ENCODE data around the gene NAALADL2. TPM values are rescaled to one million over a fixed set of nuclear protein-coding genes. Genes with fewer than 3 reads are reported as not detected.

The NAALADL2 gene
- total and polyA plus RNA-seq, 2 donors (not counting 1 experiment from before 2014, with no cell fraction given): not detected

- H3K27ac ChIP-seq (ENCODE audit: low read length in 2 of 2): no peak overlapping the region
- no peak for TF ChIP-seq EZH2 (IDR thresholded peaks at IDR 0.05; ENCODE audit: borderline replicate concordance, insufficient read depth, low read depth, low read length, poor library complexity, severe bottlenecking)
- TF ChIP-seq CTCF (IDR thresholded peaks at IDR 0.05): no peak
- peaks cover 0 to 2% (median 0%) of the 10 kb centered on the region in 3 donors for H3K9me3 ChIP-seq (ENCODE audit: control extremely low read depth in 1 of 3, control insufficient read depth in 2 of 3, insufficient read depth in 1 of 3, low read length in 2 of 3)
- H3K4me3 Mint-ChIP-seq: no peak overlapping the region
- H3K36me3 ChIP-seq (replicated peaks in 1 of 2; ENCODE audit: control extremely low read depth in 1 of 2, control insufficient read depth in 1 of 2, extremely low read depth in 1 of 2, insufficient read depth in 2 of 2, low read length in 1 of 2): no peaks in the 10 kb centered on the region
- H3K27ac Mint-ChIP-seq: no peak overlapping the region
- ATAC-seq (ENCODE audit: low read depth) (no peak), DNase-seq (no peak)
- H3K4me1 ChIP-seq (ENCODE audit: control insufficient read depth in 2 of 2, insufficient read depth in 2 of 2, low read length in 2 of 2): no peaks in the 10 kb centered on the region
- peaks cover 3% of the 10 kb centered on the region for H3K9me3 Mint-ChIP-seq (ENCODE audit: insufficient read depth)
- no peaks in the 10 kb centered on the region for H3K27me3 Mint-ChIP-seq
- H3K4me1 Mint-ChIP-seq: no peaks in the 10 kb centered on the region
- ChIA-PET CTCF (no interaction called here), POLR2A (no interaction called here)
- intact Hi-C loops (cut with micrococcal nuclease): no loop called here
- no peaks in the 10 kb centered on the region for H3K79me2 ChIP-seq (ENCODE audit: control insufficient read depth, insufficient read depth, low read length)
- WGBS (ENCODE audit: insufficient coverage): no CpG with 5 or more reads among the region's 1 CpG
- H3K27me3 ChIP-seq (replicated peaks in 1 of 4; ENCODE audit: control extremely low read depth in 1 of 4, control insufficient read depth in 3 of 4, insufficient read depth in 4 of 4, low read length in 3 of 4): no peaks in the 10 kb centered on the region
- H2AFZ ChIP-seq (ENCODE audit: insufficient read depth, low read depth, low read length, poor library complexity, severe bottlenecking): no peak overlapping the region
- H3K4me2 ChIP-seq (replicated peaks; ENCODE audit: low read depth, low read length, poor library complexity, severe bottlenecking): no peak overlapping the region
- no peak overlapping the region for H3K4me3 ChIP-seq (ENCODE audit: control extremely low read depth in 1 of 5, extremely low read depth in 1 of 5, insufficient read depth in 1 of 5, low read depth in 2 of 5, low read length in 4 of 5)
- no peak overlapping the region for H3K9ac ChIP-seq (ENCODE audit: low read length)
- H4K20me1 ChIP-seq (ENCODE audit: control insufficient read depth, insufficient read depth, low read length, poor library complexity, severe bottlenecking): no peaks in the 10 kb centered on the region
These were observed 551.1 kb downstream of the NAALADL2 start for GRCh38 chr3:175410251-175410650.

- Histone ChIP-seq H2AFZ (ENCODE audit: insufficient read depth, low read depth, low read length, poor library complexity, severe bottlenecking) (no peak overlapping the region), H3K9me3 (ENCODE audit: control extremely low read depth in 1 of 3, control insufficient read depth in 2 of 3, insufficient read depth in 1 of 3, low read length in 2 of 3) (peaks cover 0 to 2% (median 0%) of the 10 kb centered on the region in 3 donors), H3K4me1 (ENCODE audit: control insufficient read depth in 2 of 2, insufficient read depth in 2 of 2, low read length in 2 of 2) (no peaks in the 10 kb centered on the region), H3K4me3 (ENCODE audit: control extremely low read depth in 1 of 5, extremely low read depth in 1 of 5, insufficient read depth in 1 of 5, low read depth in 2 of 5, low read length in 4 of 5) (no peak overlapping the region), H3K79me2 (ENCODE audit: control insufficient read depth, insufficient read depth, low read length) (no peaks in the 10 kb centered on the region), H3K4me2 (replicated peaks; ENCODE audit: low read depth, low read length, poor library complexity, severe bottlenecking) (no peak overlapping the region), H3K27ac (ENCODE audit: low read length in 2 of 2) (no peak overlapping the region), H3K27me3 (replicated peaks in 1 of 4; ENCODE audit: control extremely low read depth in 1 of 4, control insufficient read depth in 3 of 4, insufficient read depth in 4 of 4, low read length in 3 of 4) (no peaks in the 10 kb centered on the region), H3K36me3 (replicated peaks in 1 of 2; ENCODE audit: control extremely low read depth in 1 of 2, control insufficient read depth in 1 of 2, extremely low read depth in 1 of 2, insufficient read depth in 2 of 2, low read length in 1 of 2) (no peaks in the 10 kb centered on the region), H4K20me1 (ENCODE audit: control insufficient read depth, insufficient read depth, low read length, poor library complexity, severe bottlenecking) (no peaks in the 10 kb centered on the region), H3K9ac (ENCODE audit: low read length) (no peak overlapping the region)
- 100% methylated on average over 2 of the region's 4 CpGs for WGBS (ENCODE audit: insufficient coverage)
- ATAC-seq (ENCODE audit: low read depth): no peak
- intact Hi-C loops (cut with micrococcal nuclease): no loop called here
- ChIA-PET CTCF (interaction anchor here (0.6 kb wide), 1 partner anchor 433 kb away, joined by 3 read pairs; no protein-coding TSS in a partner anchor), POLR2A (no interaction called here)
- H3K27ac Mint-ChIP-seq: no peak overlapping the region
- H3K9me3 Mint-ChIP-seq (ENCODE audit: insufficient read depth): peaks cover 3% of the 10 kb centered on the region
- H3K27me3 Mint-ChIP-seq: no peaks in the 10 kb centered on the region
- H3K4me3 Mint-ChIP-seq: no peak overlapping the region
- TF ChIP-seq CTCF (IDR thresholded peaks at IDR 0.05) (no peak), EZH2 (IDR thresholded peaks at IDR 0.05; ENCODE audit: borderline replicate concordance, insufficient read depth, low read depth, low read length, poor library complexity, severe bottlenecking) (no peak)
- no peak for DNase-seq
- H3K4me1 Mint-ChIP-seq: no peaks in the 10 kb centered on the region
These were observed 552.3 kb downstream of the NAALADL2 start for GRCh38 chr3:175411405-175411804.

Measured in B cell (primary cell).